Neuronal stem cell (in vitro differentiated cells): ENCODE data around the gene NPEPPS.

Experiments used
- DNase-seq: peaks from one replicate; pipeline ENCODE4 v3.0.0-alpha.2; 2013; ENCODE audit warnings: low spot score
- H2AFZ ChIP-seq: one replicate; pipeline ENCODE4 v1.6.1; 2013; ENCODE audit warnings: mild to moderate bottlenecking, low read length, inconsistent platforms
- H2AK5ac ChIP-seq: 2 replicates; pipeline ENCODE4 v1.6.1; 2013; ENCODE audit warnings: low read depth, mild to moderate bottlenecking, inconsistent platforms, low read length, moderate library complexity, mixed read lengths
- H2BK120ac ChIP-seq: 2 replicates; pipeline ENCODE4 v1.6.1; 2013; ENCODE audit warnings: low read depth, mild to moderate bottlenecking, inconsistent platforms, low read length, moderate library complexity, mixed read lengths
- H2BK12ac ChIP-seq: one replicate; pipeline ENCODE4 v1.6.1; 2013; ENCODE audit warnings: low read length, inconsistent platforms
- H2BK15ac ChIP-seq: 2 replicates; pipeline ENCODE4 v1.6.1; 2013; ENCODE audit warnings: mild to moderate bottlenecking, low read length, inconsistent platforms, mixed read lengths
- H2BK5ac ChIP-seq: one replicate; pipeline ENCODE4 v1.6.1; 2013; ENCODE audit warnings: inconsistent platforms, mild to moderate bottlenecking, low read length, moderate library complexity
- H3K14ac ChIP-seq: one replicate; pipeline ENCODE4 v1.6.1; 2013; ENCODE audit warnings: low read length, inconsistent platforms
- H3K18ac ChIP-seq: 2 replicates; pipeline ENCODE4 v1.6.1; 2013; ENCODE audit warnings: low read length, inconsistent platforms
- H3K23ac ChIP-seq: 2 replicates; pipeline ENCODE4 v1.6.1; 2013; ENCODE audit warnings: low read depth, mild to moderate bottlenecking, mixed read lengths, low read length, inconsistent platforms; ENCODE audit not compliant: poor library complexity
- H3K27ac ChIP-seq: replicated peaks from 3 replicates; pipeline ENCODE4 v1.5.1; 2013; ENCODE audit warnings: low read length, inconsistent platforms
- H3K27me3 ChIP-seq, 3 experiments: 2 replicates each; pipeline ENCODE4 v1.6.1; 2013; ENCODE audit warnings: low read length in 3 of 3, mild to moderate bottlenecking in 2 of 3, inconsistent platforms in 1 of 3, low read depth in 1 of 3, mixed read lengths in 1 of 3, moderate library complexity in 1 of 3; ENCODE audit not compliant: control insufficient read depth in 3 of 3, insufficient read depth in 3 of 3
- H3K36me3 ChIP-seq, 2 donors: replicated peaks in 1 of 2; 2 replicates each; pipeline ENCODE4 v1.6.1; 2013; ENCODE audit warnings: low read length in 2 of 2; ENCODE audit not compliant: control insufficient read depth in 2 of 2, insufficient read depth in 2 of 2
- H3K4ac ChIP-seq: 2 replicates; pipeline ENCODE4 v1.6.1; 2013; ENCODE audit warnings: inconsistent platforms, mild to moderate bottlenecking, low read length, moderate library complexity
- H3K4me1 ChIP-seq, 2 donors: 1 replicate in 1 of 2; 2 replicates in 1 of 2; pipeline ENCODE4 v1.6.1; 2013; ENCODE audit warnings: low read length in 2 of 2, low read depth in 1 of 2; ENCODE audit not compliant: control insufficient read depth in 2 of 2, insufficient read depth in 1 of 2
- H3K4me2 ChIP-seq: one replicate; pipeline ENCODE4 v1.6.1; 2013; ENCODE audit warnings: mild to moderate bottlenecking, low read length, inconsistent platforms; ENCODE audit not compliant: insufficient read depth, poor library complexity, severe bottlenecking
- H3K4me3 ChIP-seq, 2 donors: 2 replicates each; pipeline ENCODE4 v1.5.1; 2013; ENCODE audit warnings: low read length in 2 of 2, mild to moderate bottlenecking in 2 of 2, inconsistent platforms in 1 of 2, moderate library complexity in 1 of 2
- H3K79me1 ChIP-seq: one replicate; pipeline ENCODE4 v1.6.1; 2013; ENCODE audit warnings: low read depth, mild to moderate bottlenecking, inconsistent platforms, low read length, moderate library complexity
- H3K9ac ChIP-seq: one replicate; pipeline ENCODE4 v1.6.1; 2013; ENCODE audit warnings: mild to moderate bottlenecking, low read depth, low read length, inconsistent platforms; ENCODE audit not compliant: poor library complexity
- H3K9me3 ChIP-seq, 2 donors: replicated peaks in 1 of 2; 2 replicates each; pipeline versions ENCODE3 to v1.6.1; 2013; ENCODE audit warnings: low read length in 2 of 2, mild to moderate bottlenecking in 2 of 2, inconsistent platforms in 1 of 2, low read depth in 1 of 2, mixed read lengths in 1 of 2, moderate library complexity in 1 of 2; ENCODE audit not compliant: control insufficient read depth in 2 of 2, insufficient read depth in 1 of 2
- H4K8ac ChIP-seq: one replicate; pipeline ENCODE4 v1.6.1; 2013; ENCODE audit warnings: low read depth, mild to moderate bottlenecking, inconsistent platforms, low read length, moderate library complexity
- H4K91ac ChIP-seq: one replicate; pipeline ENCODE4 v1.6.1; 2013; ENCODE audit warnings: low read length, low read depth, mild to moderate bottlenecking, inconsistent platforms; ENCODE audit not compliant: poor library complexity
- WGBS, 2 donors: extraction: QIAGEN DNeasy Blood & Tissue Kit; methylation state at CpG; one replicate each; pipeline ENCODE4 v1.1.7; 2013; ENCODE audit warnings: missing lambda C conversion rate in 2 of 2, mixed read lengths in 1 of 2; ENCODE audit not compliant: insufficient read length in 2 of 2, insufficient replicate concordance in 1 of 2; ENCODE audit errors: extremely low coverage in 2 of 2; 5-methylcytosine and 5-hydroxymethylcytosine counted together

NPEPPS gene

DNA sequence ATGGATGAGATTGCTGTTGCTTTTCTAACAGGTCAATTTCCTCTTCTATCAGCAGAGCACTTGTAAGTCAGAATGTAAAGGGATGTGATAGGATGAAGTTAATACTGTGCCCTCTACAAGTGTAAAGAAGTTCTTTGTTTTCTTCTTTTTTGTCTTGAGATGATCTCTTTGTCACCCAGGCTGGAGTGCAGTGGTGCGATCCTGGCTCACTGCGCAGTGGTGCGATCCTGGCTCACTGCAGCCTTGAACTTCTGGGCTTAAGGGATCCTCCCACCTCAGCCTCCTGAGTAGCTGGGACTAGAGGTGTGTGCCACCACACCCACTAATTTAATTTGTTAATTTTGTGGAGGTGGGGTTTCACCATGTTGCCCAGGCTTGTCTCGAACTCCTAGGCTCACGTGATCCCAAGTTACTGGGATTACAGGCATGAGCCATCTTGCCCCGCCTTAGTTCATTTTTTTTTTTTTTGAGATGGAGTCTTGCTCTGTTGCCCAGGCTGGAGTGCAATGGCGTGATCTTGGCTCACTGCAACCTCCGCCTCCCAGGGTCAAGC is 97.2 kb downstream of the NPEPPS start:
- Histone ChIP-seq H2BK120ac (no peak overlapping the region), H3K27ac (no peak overlapping the region), H3K9ac (no peak overlapping the region), H4K91ac (no peak overlapping the region), H3K4me1 (no peaks in the 10 kb centered on the region), H3K23ac (no peak overlapping the region), H3K27me3 (no peaks in the 10 kb centered on the region), H3K14ac (no peak overlapping the region), H3K4me3 (no peak overlapping the region), H3K79me1 (no peaks in the 10 kb centered on the region), H3K36me3 (peaks cover 3 to 60% of the 10 kb centered on the region in 2 donors), H2BK15ac (no peak overlapping the region), H3K4me2 (no peak overlapping the region), H4K8ac (no peak overlapping the region), H3K9me3 (no peaks in the 10 kb centered on the region), H2BK12ac (no peak overlapping the region), H2AK5ac (no peak overlapping the region), H3K18ac (no peak overlapping the region), H2BK5ac (no peak overlapping the region), H3K4ac (no peak overlapping the region), H2AFZ (no peak overlapping the region)
- no peak for DNase-seq
- no CpG with 5 or more reads among the region's 8 CpGs for WGBS, 2 donors

DNA sequence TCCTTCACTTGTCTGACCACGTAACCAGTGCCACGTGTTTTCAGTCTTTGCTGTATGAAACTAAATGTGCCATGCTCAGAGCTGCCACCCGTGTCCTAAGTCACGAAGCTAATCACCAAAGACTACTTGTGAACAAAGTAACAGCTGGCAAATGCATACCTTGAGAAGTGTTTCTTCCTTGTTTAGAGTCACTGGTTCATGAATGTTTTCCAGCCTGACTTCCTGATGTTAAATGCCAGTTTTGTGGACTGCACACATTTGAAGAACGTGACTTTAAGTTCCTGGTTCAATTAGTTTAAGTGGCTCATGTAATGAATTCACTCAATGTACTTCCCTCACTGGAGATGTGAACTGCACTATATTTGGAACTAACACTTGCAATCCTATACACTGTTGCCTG is 98.9 kb downstream of the NPEPPS start:
- Histone ChIP-seq H2AFZ (no peak overlapping the region), H4K8ac (no peak overlapping the region), H3K4me3 (no peak overlapping the region), H2BK12ac (no peak overlapping the region), H4K91ac (no peak overlapping the region), H3K14ac (no peak overlapping the region), H2BK15ac (no peak overlapping the region), H3K79me1 (no peaks in the 10 kb centered on the region), H3K23ac (no peak overlapping the region), H2BK120ac (no peak overlapping the region), H3K4me1 (no peaks in the 10 kb centered on the region), H3K27me3 (no peaks in the 10 kb centered on the region), H3K9me3 (no peaks in the 10 kb centered on the region), H3K36me3 (peaks cover 2 to 52% of the 10 kb centered on the region in 2 donors), H2AK5ac (no peak overlapping the region), H3K27ac (no peak overlapping the region), H3K9ac (no peak overlapping the region), H2BK5ac (no peak overlapping the region), H3K4ac (no peak overlapping the region), H3K4me2 (no peak overlapping the region), H3K18ac (no peak overlapping the region)
- WGBS, 2 donors = no CpG with 5 or more reads among the region's 5 CpGs
- DNase-seq = no peak

GRCh38 chr17:47630614-47631013 is 99.7 kb downstream of the NPEPPS start:
- no peak overlapping the region for H2BK120ac ChIP-seq
- H4K91ac ChIP-seq = no peak overlapping the region
- no CpG with 5 or more reads among the region's 2 CpGs for WGBS, 2 donors
- no peak overlapping the region for H3K4me3 ChIP-seq
- no peaks in the 10 kb centered on the region for H3K4me1 ChIP-seq
- no peaks in the 10 kb centered on the region for H3K27me3 ChIP-seq
- peaks cover 2 to 48% of the 10 kb centered on the region in 2 donors for H3K36me3 ChIP-seq
- no peak overlapping the region for H2BK5ac ChIP-seq
- H3K14ac ChIP-seq = no peak overlapping the region
- no peak overlapping the region for H3K4me2 ChIP-seq
- H3K9me3 ChIP-seq = no peaks in the 10 kb centered on the region
- H3K4ac ChIP-seq = no peak overlapping the region
- no peak for DNase-seq
- H3K27ac ChIP-seq = no peak overlapping the region
- H3K23ac ChIP-seq = no peak overlapping the region
- H3K18ac ChIP-seq = no peak overlapping the region
- no peak overlapping the region for H4K8ac ChIP-seq
- no peak overlapping the region for H2BK15ac ChIP-seq
- H3K79me1 ChIP-seq = no peaks in the 10 kb centered on the region
- no peak overlapping the region for H3K9ac ChIP-seq
- H2BK12ac ChIP-seq = no peak overlapping the region
- H2AFZ ChIP-seq = no peak overlapping the region
- no peak overlapping the region for H2AK5ac ChIP-seq

DNA sequence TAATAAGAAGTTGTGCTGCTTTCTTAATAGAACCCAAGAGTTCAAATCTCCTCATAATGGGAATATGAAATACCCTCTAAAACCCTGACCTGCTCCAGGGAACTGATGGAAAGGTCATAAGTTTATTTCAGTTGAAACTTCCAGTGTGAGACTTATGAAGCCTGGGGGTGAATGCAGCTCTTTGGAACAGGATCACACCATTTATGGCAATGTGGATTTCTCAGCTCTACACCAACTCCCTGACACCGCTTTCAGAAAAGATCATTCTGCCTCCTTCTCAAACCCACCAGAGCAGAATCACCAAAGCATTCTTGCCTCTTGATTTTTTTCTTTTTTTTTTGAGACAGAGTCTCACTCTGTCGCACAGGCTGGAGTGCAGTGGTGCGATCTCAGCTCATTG is 102.1 kb downstream of the NPEPPS start:
- Histone ChIP-seq H3K4ac (no peak overlapping the region), H4K91ac (no peak overlapping the region), H2BK120ac (no peak overlapping the region), H3K4me2 (no peak overlapping the region), H3K36me3 (peaks cover 4 to 59% of the 10 kb centered on the region in 2 donors), H3K9me3 (no peaks in the 10 kb centered on the region), H3K18ac (no peak overlapping the region), H3K27me3 (no peaks in the 10 kb centered on the region), H3K4me1 (no peaks in the 10 kb centered on the region), H3K14ac (no peak overlapping the region), H3K4me3 (no peak overlapping the region), H2BK12ac (no peak overlapping the region), H4K8ac (no peak overlapping the region), H2AK5ac (no peak overlapping the region), H2BK5ac (no peak overlapping the region), H2BK15ac (no peak overlapping the region), H3K23ac (no peak overlapping the region), H3K9ac (no peak overlapping the region), H3K27ac (no peak overlapping the region), H3K79me1 (no peaks in the 10 kb centered on the region), H2AFZ (no peak overlapping the region)
- WGBS, 2 donors = no CpG with 5 or more reads among the region's 3 CpGs
- no peak for DNase-seq
